ENCODE data around the gene THUMPD2.
"Not testable (repeated sequence)": the region's sequence is repeated elsewhere in the genome, so short reads cannot be mapped to it uniquely, and the experiment has no call there.

The THUMPD2 gene

GRCh38 chr2:39755466-39755865, 23.6 kb downstream of the THUMPD2 start:
- no peak for DNase-seq

- DNase-seq, result no peak
These were observed 35.7 kb downstream of the THUMPD2 start for GRCh38 chr2:39743269-39743776.

- DNase-seq, result no peak
These were observed 37.2 kb downstream of the THUMPD2 start for GRCh38 chr2:39741871-39742270.

GRCh38 chr2:39739386-39739785, 39.7 kb downstream of the THUMPD2 start:
- no peak for DNase-seq

GRCh38 chr2:39738936-39739335, 40.1 kb downstream of the THUMPD2 start:
- no peak for DNase-seq

GRCh38 chr2:39737661-39738060, 41.4 kb downstream of the THUMPD2 start:
- no peak for DNase-seq

- no peak for DNase-seq
These were observed 42.4 kb downstream of the THUMPD2 start for GRCh38 chr2:39736640-39737039.

- DNase-seq, result no peak
These were observed 43.4 kb downstream of the THUMPD2 start for GRCh38 chr2:39735648-39736047.

GRCh38 chr2:39734445-39734844, 44.6 kb downstream of the THUMPD2 start:
- DNase-seq, result no peak

- DNase-seq, result no peak
These were observed 45.9 kb downstream of the THUMPD2 start for GRCh38 chr2:39733070-39733674.

GRCh38 chr2:39732482-39732881, 46.6 kb downstream of the THUMPD2 start:
- no peak for DNase-seq

GRCh38 chr2:39731546-39731945, 47.5 kb downstream of the THUMPD2 start:
- no peak for DNase-seq

GRCh38 chr2:39730685-39731302, 48.3 kb downstream of the THUMPD2 start:
- no peak for DNase-seq

- no peak for DNase-seq
These were observed 48.8 kb downstream of the THUMPD2 start for GRCh38 chr2:39730276-39730675.

GRCh38 chr2:39728941-39729351, 50.1 kb downstream of the THUMPD2 start:
- DNase-seq, result peak; percentile 6

- not testable (repeated sequence) for DNase-seq
These were observed 51.0 kb downstream of the THUMPD2 start for GRCh38 chr2:39728085-39728484.

- DNase-seq, result no peak
These were observed 53.7 kb downstream of the THUMPD2 start for GRCh38 chr2:39725401-39725800.

- DNase-seq, result no peak
These were observed 54.3 kb downstream of the THUMPD2 start for GRCh38 chr2:39724828-39725144.

GRCh38 chr2:39723946-39724827, 54.9 kb downstream of the THUMPD2 start:
- DNase-seq, result no peak

GRCh38 chr2:39723497-39723896, 55.6 kb downstream of the THUMPD2 start:
- no peak for DNase-seq

- no peak for DNase-seq
These were observed 58.1 kb downstream of the THUMPD2 start for GRCh38 chr2:39720970-39721369.

- DNase-seq, result no peak
These were observed 59.7 kb downstream of the THUMPD2 start for GRCh38 chr2:39719317-39719716.

- DNase-seq, result no peak
These were observed 60.6 kb downstream of the THUMPD2 start for GRCh38 chr2:39718483-39718882.

GRCh38 chr2:39717067-39717466, 62.0 kb downstream of the THUMPD2 start:
- DNase-seq, result no peak

Measured in NK-92 treated with Interleukin-12 subunit alpha and Interleukin-12 subunit beta, amount 100 ng/mL, for 24 hours (cell line).